GM12872 (cell line): Measurements from ENCODE around the gene DAPK1.

Experiments used
- TF ChIP-seq, protein P1 (sequence below): IDR thresholded peaks from 3 replicates; pipeline ENCODE4 v1.5.1; 2011; ENCODE audit warnings: low read depth, mild to moderate bottlenecking, low read length, moderate library complexity; ENCODE audit not compliant: insufficient read depth

DAPK1 gene

DNA sequence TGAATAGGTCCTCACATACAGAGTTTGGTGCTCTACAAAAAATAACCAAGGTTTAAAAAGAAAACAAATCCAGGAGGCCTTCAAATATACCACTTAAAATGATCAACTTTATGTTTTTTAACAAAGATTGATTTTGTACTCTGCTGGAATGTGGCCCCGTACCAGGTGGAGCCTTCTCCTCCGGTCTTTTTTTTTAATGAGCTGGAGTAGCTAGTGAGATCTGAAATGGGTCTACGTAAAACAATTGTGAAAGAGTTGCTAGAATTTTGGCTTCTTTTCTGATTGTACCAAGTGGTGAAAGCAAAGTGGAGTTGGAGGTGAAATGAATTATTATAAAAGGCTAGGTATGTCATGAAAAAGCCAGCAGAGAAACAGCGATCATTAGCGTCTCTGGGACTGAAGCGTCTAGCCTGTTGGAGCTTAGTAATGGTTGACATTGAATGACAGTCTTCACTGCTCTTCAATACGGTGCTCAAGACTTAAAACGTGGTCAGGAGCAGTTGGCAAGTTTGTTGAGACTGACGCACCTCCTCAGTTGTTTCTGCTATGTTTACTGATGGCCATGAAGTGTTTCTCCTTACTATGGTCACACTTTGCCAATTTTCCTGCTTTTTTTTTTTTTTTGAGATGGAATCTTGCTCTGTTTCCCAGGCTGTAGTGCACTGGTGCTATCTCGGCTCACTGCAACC lies 84.4 kb downstream of the DAPK1 start:
- TF ChIP-seq, protein P1, sequence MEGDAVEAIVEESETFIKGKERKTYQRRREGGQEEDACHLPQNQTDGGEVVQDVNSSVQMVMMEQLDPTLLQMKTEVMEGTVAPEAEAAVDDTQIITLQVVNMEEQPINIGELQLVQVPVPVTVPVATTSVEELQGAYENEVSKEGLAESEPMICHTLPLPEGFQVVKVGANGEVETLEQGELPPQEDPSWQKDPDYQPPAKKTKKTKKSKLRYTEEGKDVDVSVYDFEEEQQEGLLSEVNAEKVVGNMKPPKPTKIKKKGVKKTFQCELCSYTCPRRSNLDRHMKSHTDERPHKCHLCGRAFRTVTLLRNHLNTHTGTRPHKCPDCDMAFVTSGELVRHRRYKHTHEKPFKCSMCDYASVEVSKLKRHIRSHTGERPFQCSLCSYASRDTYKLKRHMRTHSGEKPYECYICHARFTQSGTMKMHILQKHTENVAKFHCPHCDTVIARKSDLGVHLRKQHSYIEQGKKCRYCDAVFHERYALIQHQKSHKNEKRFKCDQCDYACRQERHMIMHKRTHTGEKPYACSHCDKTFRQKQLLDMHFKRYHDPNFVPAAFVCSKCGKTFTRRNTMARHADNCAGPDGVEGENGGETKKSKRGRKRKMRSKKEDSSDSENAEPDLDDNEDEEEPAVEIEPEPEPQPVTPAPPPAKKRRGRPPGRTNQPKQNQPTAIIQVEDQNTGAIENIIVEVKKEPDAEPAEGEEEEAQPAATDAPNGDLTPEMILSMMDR: no peak

DNA sequence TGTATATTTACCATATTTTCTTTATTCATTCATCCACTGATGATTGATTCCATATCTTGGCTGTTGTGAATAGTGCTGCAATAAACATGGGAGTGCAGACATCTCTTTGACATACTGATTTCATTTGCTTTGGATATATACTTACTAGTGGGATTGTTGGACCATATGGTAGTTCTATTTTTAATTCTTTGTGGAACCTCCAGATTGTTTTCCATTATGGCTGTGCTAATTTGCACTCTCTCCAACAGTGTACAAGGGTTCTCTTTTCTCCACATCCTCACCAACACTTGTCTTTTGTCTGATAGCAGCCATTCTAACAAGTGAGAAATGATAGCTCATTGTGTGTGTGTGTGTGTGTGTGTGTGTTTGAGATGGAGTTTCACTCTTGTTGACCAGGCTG lies 86.7 kb downstream of the DAPK1 start:
- TF ChIP-seq, protein P1: no peak

DNA sequence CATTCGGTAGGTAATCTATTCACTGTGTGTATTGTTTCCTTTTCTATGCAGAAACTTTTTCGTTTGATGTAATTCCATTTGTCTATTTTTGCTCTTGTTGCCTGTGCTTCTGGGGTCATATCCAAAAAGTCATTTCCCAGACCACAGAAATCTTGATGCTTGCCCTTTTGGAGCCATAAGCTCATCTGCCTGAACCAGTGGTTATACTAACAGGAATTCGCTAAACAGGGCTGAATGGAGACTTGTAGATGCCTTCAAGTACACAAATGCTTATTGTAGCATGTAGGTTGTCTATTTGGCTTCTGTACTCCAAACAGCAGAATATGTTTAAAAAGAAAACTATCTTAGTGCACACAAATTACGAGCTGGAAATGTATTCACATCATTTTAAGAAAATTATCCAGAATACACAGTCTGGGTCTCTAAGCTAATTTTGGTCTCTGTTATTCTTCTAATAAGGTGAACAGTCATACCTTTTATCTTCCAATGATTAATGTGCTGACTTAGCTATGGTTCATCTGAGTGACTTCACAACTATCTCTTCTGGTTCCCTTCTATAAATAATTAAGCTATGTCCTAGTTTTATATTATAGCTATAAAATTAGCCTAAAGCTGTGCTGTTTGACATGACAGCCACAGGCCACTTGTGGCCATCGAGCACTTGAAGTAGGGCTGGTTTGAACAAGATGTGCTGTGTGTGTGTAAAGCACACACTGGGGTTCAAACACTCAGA lies 87.6 kb downstream of the DAPK1 start:
- TF ChIP-seq, protein P1: no peak

DNA sequence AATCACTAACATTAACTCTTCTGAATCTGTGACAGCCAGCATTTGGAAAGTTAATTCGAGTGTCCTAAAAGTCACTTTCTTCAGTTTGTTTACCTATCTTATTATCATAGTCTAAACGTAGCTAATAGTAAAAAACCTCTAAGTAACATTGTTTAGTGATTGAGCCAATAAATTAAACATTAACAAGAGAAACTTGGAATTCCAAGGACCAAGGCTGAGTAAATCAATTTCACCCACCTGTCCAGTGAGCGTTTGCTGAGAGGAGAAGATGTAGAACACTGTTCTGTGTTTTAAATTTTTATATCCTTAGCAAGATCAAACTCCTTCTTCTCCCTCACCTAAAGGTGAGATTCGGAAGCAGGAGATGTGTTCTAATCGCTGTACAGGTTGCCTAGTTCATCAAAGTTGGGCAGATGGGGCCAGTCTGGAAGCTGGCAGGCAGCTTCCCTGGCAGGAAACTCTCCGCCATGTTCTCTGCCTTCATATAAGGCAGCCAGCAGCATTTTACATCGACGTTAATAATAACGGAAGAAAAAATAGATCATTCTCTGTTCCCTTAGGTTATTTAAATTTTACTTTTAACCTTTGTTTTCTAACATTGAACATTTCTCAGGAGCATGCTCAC lies 89.2 kb downstream of the DAPK1 start:
- TF ChIP-seq, protein P1: no peak

DNA sequence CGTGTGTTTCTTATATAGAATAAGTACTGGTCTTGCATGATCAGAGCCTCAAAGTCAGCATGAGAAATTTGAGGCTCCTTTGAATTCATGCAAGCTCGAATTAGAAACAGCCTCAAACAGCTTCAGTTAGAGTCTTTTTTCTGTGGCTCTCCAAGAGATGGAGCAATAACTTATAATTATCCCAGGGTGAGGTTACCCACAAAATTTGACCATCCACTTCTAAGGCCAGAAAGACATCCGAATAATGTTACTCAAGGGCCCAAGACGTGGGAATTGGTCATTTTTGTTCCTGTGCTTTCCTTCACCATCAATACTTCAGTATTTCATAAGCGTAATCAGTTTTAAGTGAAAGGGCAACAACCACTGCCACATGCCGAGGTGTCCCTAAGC lies 89.7 kb downstream of the DAPK1 start:
- TF ChIP-seq, protein P1: no peak

DNA sequence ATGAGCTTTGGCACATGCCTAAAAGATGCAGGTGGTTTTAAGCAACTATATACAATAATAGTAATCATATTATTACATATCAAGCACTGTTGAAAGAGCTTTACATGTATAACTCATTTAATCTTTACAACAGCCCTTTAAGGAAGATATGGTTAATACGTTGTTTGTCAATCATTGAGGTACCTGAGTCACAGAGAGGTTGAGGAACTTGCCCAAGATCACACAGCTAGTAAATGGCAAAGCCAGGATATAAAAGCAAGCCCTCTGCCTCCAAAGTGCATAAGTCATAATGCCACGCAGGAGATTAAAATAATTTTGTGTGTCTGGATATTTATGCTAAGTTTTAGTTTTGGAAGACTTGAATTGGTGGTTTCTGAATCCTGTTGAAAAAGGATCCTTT lies 90.2 kb downstream of the DAPK1 start:
- TF ChIP-seq, protein P1: no peak

DNA sequence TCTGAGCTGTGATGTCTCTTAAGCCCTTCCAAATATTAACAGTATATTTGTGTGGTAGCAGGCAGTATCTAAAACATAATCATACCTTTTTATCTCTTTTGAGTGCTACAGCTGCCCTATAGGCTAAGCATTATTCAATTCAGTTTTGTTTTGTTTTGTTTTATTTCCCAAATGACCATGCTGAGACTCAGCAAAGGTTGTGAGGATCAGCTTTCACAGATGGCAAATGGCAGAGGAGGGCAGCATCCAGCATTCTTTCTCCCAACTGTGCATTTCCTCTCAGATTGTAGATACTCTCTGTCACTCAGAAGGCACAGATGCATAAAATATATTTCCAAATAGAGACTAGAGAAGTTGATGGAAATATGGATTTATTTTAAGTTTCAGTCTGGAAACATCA lies 90.7 kb downstream of the DAPK1 start:
- TF ChIP-seq, protein P1: no peak
